ENCODE results near the gene CARD11. TPM values are rescaled to one million over a fixed set of nuclear protein-coding genes. Genes with fewer than 3 reads are reported as not detected.

The CARD11 gene
- total RNA-seq, 1 donor from 2014 or later: 11.0 TPM

DNA sequence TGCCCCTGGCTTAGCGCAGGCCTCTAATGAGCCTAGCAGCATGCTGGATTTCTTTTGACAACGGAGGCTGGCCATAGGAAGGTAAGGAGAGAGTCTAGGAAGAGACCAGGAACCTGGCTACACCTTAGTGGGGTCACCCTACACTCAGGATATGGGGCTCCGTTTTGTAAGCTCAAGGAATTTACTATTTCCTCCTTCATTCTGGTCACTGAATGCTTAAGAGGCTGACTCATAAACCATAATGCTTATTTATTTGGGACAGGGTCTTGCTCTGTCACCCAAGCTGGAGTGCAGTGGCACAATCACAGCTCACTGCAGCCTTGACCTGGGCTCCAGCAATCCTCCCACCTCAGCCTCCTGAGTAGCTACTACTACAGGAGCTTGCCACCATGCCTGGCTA lies 38.4 kb downstream of the CARD11 start:
- DNase-seq (ENCODE audit: low spot score, unreplicated experiment): no peak
- H3K27me3 Mint-ChIP-seq: peaks cover 3% of the 10 kb centered on the region
- peaks cover 2% of the 10 kb centered on the region for H3K36me3 Mint-ChIP-seq (ENCODE audit: insufficient read depth)
- no peaks in the 10 kb centered on the region for H3K4me1 Mint-ChIP-seq (ENCODE audit: low read depth)
- no peak overlapping the region for H3K27ac Mint-ChIP-seq
- no peak overlapping the region for H3K4me3 Mint-ChIP-seq (ENCODE audit: low read depth)
- H3K9me3 Mint-ChIP-seq (ENCODE audit: low read depth): peaks cover 4% of the 10 kb centered on the region
- TF ChIP-seq CTCF (IDR thresholded peaks at IDR 0.05; ENCODE audit: unreplicated experiment): no peak

GRCh38 chr7:3003936-3004335 lies 39.7 kb downstream of the CARD11 start:
- Mint-ChIP-seq H3K27ac (no peak overlapping the region), H3K9me3 (ENCODE audit: low read depth) (no peaks in the 10 kb centered on the region), H3K36me3 (ENCODE audit: insufficient read depth) (no peaks in the 10 kb centered on the region), H3K4me1 (ENCODE audit: low read depth) (peaks cover 5% of the 10 kb centered on the region), H3K27me3 (no peaks in the 10 kb centered on the region), H3K4me3 (ENCODE audit: low read depth) (no peak overlapping the region)
- DNase-seq (ENCODE audit: low spot score, unreplicated experiment): no peak
- no peak for TF ChIP-seq CTCF (IDR thresholded peaks at IDR 0.05; ENCODE audit: unreplicated experiment)

DNA sequence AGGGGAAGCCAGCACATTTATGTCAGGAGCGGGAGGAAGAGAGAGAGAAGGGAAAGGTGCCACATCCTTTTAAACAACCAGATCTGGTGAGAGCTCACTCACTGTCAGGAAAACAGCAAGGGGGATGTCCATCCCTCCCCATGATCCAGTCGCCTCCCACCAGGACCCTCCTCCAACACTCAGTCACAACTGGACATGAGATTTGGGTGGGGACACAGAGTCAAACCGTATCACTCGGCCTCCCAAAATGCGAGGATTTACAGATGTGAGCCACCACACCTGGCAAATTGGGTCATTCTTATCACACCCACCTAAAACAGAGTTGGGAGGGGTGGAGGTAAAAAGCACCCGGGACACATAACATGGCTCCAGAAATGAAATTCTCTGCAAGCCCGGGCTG lies 41.0 kb downstream of the CARD11 start:
- no peaks in the 10 kb centered on the region for H3K9me3 Mint-ChIP-seq (ENCODE audit: low read depth)
- no peak for TF ChIP-seq CTCF (IDR thresholded peaks at IDR 0.05; ENCODE audit: unreplicated experiment)
- H3K36me3 Mint-ChIP-seq (ENCODE audit: insufficient read depth): no peaks in the 10 kb centered on the region
- H3K27ac Mint-ChIP-seq: no peak overlapping the region
- no peak overlapping the region for H3K4me3 Mint-ChIP-seq (ENCODE audit: low read depth)
- no peak for DNase-seq (ENCODE audit: low spot score, unreplicated experiment)
- peaks cover 6% of the 10 kb centered on the region for H3K4me1 Mint-ChIP-seq (ENCODE audit: low read depth)
- no peaks in the 10 kb centered on the region for H3K27me3 Mint-ChIP-seq

GRCh38 chr7:3000566-3000965 lies 43.1 kb downstream of the CARD11 start:
- no peak for DNase-seq (ENCODE audit: low spot score, unreplicated experiment)
- Mint-ChIP-seq H3K9me3 (ENCODE audit: low read depth) (no peaks in the 10 kb centered on the region), H3K4me1 (ENCODE audit: low read depth) (peaks cover 6% of the 10 kb centered on the region), H3K27ac (no peak overlapping the region), H3K4me3 (ENCODE audit: low read depth) (no peak overlapping the region), H3K27me3 (no peaks in the 10 kb centered on the region), H3K36me3 (ENCODE audit: insufficient read depth) (no peaks in the 10 kb centered on the region)
- TF ChIP-seq CTCF (IDR thresholded peaks at IDR 0.05; ENCODE audit: unreplicated experiment): no peak

DNA sequence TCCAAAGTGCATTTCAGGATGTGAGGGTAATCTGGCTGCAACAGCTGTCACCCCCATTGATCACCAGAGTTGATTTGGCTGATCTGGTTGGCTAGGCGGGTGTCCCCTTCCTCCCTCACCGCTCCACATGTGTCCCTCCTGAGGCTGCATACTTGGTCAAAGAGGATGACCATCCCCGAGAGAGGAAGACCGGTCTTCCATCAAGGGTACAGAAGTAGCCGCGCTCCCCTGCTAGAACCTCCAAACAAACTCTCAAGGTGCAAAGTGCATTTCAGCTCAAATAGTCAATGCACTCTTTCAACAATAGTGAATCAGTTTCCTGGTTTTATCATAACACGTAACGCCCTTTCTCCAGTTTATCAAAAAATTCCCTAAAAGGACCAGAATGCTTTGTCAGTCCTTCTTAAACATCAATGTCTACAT lies 44.6 kb downstream of the CARD11 start:
- H3K27me3 Mint-ChIP-seq: no peaks in the 10 kb centered on the region
- H3K4me1 Mint-ChIP-seq (ENCODE audit: low read depth): peaks cover 6% of the 10 kb centered on the region
- no peak overlapping the region for H3K4me3 Mint-ChIP-seq (ENCODE audit: low read depth)
- peaks cover 5% of the 10 kb centered on the region for H3K9me3 Mint-ChIP-seq (ENCODE audit: low read depth)
- DNase-seq (ENCODE audit: low spot score, unreplicated experiment): no peak
- H3K27ac Mint-ChIP-seq: no peak overlapping the region
- H3K36me3 Mint-ChIP-seq (ENCODE audit: insufficient read depth): no peaks in the 10 kb centered on the region
- TF ChIP-seq CTCF (IDR thresholded peaks at IDR 0.05; ENCODE audit: unreplicated experiment): no peak

All from progenitor cell of endocrine pancreas (in vitro differentiated cells).